Ascending aorta (tissue), 2 donors: ENCODE measurements around the gene SOAT1. TPM values are rescaled to one million over a fixed set of nuclear protein-coding genes. Genes with fewer than 3 reads are reported as not detected.
"Not testable (repeated sequence)": the region's sequence is repeated elsewhere in the genome, so short reads cannot be mapped to it uniquely, and the experiment has no call there.

Source experiments
- DNase-seq, 2 donors: peaks; one replicate each; pipeline ENCODE4 v3.0.0-alpha.2; 2019; ENCODE audit warnings: low spot score in 2 of 2
- H3K27ac ChIP-seq, 2 donors: fragments of 200-600 bp; sonication (generic); one replicate each; pipeline ENCODE4 v1.5.1; 2016 to 2017; ENCODE audit warnings: mild to moderate bottlenecking in 1 of 2
- H3K27me3 ChIP-seq: fragments of 200-600 bp; sonication (generic); one replicate; pipeline ENCODE4 v1.5.1; 2017
- H3K36me3 ChIP-seq, 2 donors: fragments of 200-600 bp; sonication (generic); one replicate each; pipeline ENCODE4 v1.5.1; 2016
- H3K4me1 ChIP-seq, 2 donors: fragments of 200-600 bp; sonication (generic); one replicate each; pipeline ENCODE4 v1.5.1; 2016 to 2017; ENCODE audit warnings: mild to moderate bottlenecking in 1 of 2
- H3K4me3 ChIP-seq, 2 donors: fragments of 200-600 bp; sonication (generic); one replicate each; pipeline ENCODE4 v1.5.1; 2016 to 2017; ENCODE audit warnings: mild to moderate bottlenecking in 1 of 2
- H3K9me3 ChIP-seq, 2 donors: fragments of 200-600 bp; sonication (generic); one replicate each; pipeline ENCODE4 v1.5.1; 2016
- intact Hi-C: fragments of 100-400 bp; cut with DNase I; formaldehyde crosslinking; loops from one replicate; pipeline ENCODE4 v1.15.1; 2023
- total RNA-seq: library from RNA; depleted of rRNA; stranded (reverse); fragments of >200 nt; gene quantifications from one replicate; pipeline ENCODE4 v1.1.0, GENCODE V29; 2016
- TF ChIP-seq, protein P1 (sequence below), 3 experiments: fragments of 200-600 bp in 2 of 3; fragments of 450-650 bp in 1 of 3; sonication (generic) in 2 of 3; IDR thresholded peaks; one replicate each; pipeline ENCODE4 v1.5.1; 2016 to 2019; ENCODE audit warnings: antibody characterized with exemption in 3 of 3, mild to moderate bottlenecking in 1 of 3, moderate library complexity in 1 of 3

SOAT1 gene
- total RNA-seq, 1 donor from 2014 or later: 10.6 TPM

DNA sequence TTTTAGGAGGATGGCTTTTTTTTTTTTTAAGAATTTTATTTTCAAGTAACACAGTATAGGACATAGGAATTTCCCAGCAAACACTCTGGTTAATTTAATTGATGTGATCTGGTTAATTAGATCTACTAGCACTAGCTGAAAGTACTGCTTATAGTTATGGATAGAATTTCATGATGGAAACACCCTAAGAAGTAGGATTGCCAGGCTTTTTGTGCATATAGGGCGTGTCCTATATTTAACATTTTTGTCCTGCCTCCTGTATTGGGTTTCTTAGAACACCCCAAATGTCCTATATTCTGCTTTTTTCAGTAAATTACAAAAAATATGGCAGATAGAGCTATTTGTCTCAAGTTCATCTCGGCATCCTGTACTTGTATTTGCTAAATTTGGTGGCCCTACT lies 58.6 kb downstream of the SOAT1 start:
- no peak for DNase-seq
- Histone ChIP-seq H3K36me3 (peaks cover 14 to 16% of the 10 kb centered on the region in 2 donors), H3K27me3 (no peaks in the 10 kb centered on the region), H3K9me3 (no peaks in the 10 kb centered on the region), H3K27ac (no peak overlapping the region), H3K4me3 (no peak overlapping the region), H3K4me1 (peaks cover 0 to 9% of the 10 kb centered on the region in 2 donors)
- intact Hi-C loops: loop anchor here (2.0 kb wide), 1 partner anchor 15 kb away; no protein-coding TSS in a partner anchor
- TF ChIP-seq, protein P1, sequence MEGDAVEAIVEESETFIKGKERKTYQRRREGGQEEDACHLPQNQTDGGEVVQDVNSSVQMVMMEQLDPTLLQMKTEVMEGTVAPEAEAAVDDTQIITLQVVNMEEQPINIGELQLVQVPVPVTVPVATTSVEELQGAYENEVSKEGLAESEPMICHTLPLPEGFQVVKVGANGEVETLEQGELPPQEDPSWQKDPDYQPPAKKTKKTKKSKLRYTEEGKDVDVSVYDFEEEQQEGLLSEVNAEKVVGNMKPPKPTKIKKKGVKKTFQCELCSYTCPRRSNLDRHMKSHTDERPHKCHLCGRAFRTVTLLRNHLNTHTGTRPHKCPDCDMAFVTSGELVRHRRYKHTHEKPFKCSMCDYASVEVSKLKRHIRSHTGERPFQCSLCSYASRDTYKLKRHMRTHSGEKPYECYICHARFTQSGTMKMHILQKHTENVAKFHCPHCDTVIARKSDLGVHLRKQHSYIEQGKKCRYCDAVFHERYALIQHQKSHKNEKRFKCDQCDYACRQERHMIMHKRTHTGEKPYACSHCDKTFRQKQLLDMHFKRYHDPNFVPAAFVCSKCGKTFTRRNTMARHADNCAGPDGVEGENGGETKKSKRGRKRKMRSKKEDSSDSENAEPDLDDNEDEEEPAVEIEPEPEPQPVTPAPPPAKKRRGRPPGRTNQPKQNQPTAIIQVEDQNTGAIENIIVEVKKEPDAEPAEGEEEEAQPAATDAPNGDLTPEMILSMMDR (IDR thresholded peaks at IDR 0.05): no peak

DNA sequence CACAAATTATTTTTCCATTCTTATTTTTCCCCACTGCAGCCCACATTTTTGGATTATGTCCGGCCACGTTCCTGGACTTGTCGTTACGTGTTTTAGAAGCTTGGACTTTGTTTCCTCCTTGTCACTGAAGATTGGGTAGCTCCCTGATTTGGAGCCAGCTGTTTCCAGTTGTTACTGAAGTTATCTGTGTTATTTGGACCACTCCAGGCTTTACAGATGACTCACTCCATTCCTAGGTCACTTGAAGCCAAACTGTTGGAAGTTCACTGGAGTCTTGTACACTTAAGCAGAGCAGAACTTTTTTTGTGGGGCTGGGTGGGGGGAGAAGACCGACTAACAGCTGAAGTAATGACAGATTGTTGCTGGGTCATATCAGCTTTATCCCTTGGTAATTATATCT lies 59.9 kb downstream of the SOAT1 start:
- Histone ChIP-seq H3K27me3 (no peaks in the 10 kb centered on the region), H3K4me3 (no peak overlapping the region), H3K9me3 (no peaks in the 10 kb centered on the region), H3K4me1 (peaks cover 0 to 9% of the 10 kb centered on the region in 2 donors), H3K36me3 (peaks cover 3 to 16% of the 10 kb centered on the region in 2 donors), H3K27ac (peak overlapping the region; percentile 17 to 47)
- intact Hi-C loops: loop anchor here (2.0 kb wide), 1 partner anchor 13 kb away; no protein-coding TSS in a partner anchor
- TF ChIP-seq, protein P1 (IDR thresholded peaks at IDR 0.05): no peak
- DNase-seq: peak in 1 of 2 donors; percentile 74

DNA sequence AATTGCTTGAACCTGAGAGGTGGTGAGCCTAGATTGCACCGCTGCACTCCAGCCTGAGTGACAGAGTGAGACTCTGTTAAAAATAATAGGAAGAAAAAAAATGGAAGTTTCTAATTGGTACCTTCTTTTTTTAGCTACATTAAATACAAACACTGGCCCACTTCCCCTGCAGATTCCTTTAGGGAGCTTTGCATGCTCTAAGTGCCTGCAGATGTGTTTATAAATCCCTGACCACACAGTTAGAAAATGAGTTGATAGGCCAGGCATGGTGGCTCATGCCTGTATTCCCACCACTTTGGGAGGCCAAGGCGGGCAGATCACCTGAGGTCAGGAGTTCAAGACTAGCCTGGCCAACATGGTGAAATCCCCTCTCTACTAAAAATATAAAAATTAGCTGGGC lies 68.0 kb downstream of the SOAT1 start:
- H3K36me3 ChIP-seq, H3K4me3 ChIP-seq, H3K27ac ChIP-seq, intact Hi-C loops, H3K4me1 ChIP-seq, H3K27me3 ChIP-seq, H3K9me3 ChIP-seq, DNase-seq: not testable (repeated sequence)

DNA sequence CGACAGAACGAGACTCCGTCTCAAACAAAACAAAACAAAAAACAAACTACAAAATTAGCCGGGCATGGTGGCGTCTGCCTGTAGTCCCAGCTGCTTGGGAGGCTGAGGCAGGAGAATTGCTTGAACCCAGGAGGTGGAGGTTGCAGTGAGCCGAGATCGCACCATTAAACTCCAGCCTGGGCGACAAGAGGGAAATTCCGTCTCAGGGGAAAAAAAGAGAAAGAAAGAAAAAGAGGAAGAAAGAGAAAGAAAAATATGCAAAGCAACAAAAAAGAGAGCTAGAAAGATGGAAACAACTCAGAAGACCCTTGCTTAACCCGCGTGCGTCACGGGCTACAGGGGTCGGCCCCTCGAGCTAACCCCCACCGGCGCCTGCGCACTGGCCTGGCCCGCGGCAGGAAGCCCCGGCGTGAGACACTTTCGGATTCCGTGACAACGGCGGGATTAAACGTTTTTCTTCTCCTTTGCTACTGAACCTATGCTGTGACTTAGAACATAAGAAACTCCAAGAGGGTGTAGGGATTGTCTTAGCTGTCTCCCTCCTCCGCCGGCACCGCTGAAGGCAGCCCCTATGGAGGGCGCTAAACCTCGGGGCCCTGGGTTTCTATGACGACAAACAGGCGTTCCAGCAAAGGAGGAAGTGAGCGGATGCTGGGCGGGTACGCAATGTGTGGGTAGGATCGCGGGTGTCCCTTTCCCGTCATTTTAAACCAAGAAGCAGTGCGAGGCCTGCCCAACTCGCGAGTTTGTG lies 71.9 kb downstream of the SOAT1 start, which contains the start of gene AXDND1:
AXDND1 (plus strand) TSS at position 630 of the 751 bp plus-strand sequence. CDS start 539 bp downstream, outside the sequence.
- Histone ChIP-seq H3K27me3 (no peaks in the 10 kb centered on the region), H3K9me3 (no peaks in the 10 kb centered on the region), H3K27ac (peak within 1 kb of the TSS; percentile 84 to 95), H3K4me1 (peaks cover 0 to 6% of the 10 kb centered on the region in 2 donors), H3K4me3 (peak within 1 kb of the TSS; percentile 62 to 70), H3K36me3 (no peaks in the 10 kb centered on the region)
- intact Hi-C loops: loop anchor here (1.0 to 5.0 kb wide), 4 partner anchors 13 to 338 kb away; partner anchors contain the start of genes ABL2 and FAM20B
- TF ChIP-seq, protein P1 (IDR thresholded peaks at IDR 0.05): no peak
- peak; percentile 54 to 93 for DNase-seq

DNA sequence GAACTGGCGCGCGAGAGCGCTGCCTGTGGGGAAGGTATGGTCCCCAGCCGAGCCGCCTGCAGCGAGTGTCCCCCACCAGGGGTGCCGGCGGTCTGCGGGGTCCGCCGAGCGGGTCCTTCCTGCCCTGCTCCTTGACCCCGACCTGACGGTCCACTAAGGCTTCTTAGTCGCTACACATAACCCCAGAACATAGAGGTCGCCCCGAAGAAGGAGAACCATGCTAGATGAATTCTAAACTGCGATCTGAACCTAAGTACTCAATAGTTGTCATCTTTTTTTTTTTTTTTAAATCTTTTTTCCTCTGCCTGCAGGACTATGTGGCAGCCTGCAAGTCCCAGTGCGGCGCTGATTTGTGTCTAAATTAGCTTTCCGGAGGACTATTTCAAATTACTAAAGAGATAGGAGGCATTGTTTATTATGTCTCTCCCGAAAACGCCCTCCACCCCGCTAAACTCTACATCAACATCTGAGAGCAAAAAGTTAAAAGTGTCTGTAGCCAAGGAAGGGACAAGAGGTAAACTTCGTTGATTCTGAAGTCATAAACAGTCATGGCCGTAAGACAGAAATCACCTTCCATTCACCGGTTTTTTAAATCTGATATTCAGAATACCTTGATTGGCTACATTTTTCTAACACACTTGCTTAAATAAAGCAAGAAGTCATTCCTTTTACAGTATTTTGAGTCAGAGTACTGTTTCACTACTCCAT lies 72.7 kb downstream of the SOAT1 start:
- intact Hi-C loops: loop anchor here (2.0 to 5.0 kb wide), 3 partner anchors 13 to 339 kb away; partner anchors contain the start of genes ABL2 and FAM20B
- peak overlapping the region; percentile 62 to 70 for H3K4me3 ChIP-seq
- peak overlapping the region; percentile 84 to 95 for H3K27ac ChIP-seq
- H3K9me3 ChIP-seq: no peaks in the 10 kb centered on the region
- no peak for DNase-seq
- TF ChIP-seq, protein P1 (IDR thresholded peaks at IDR 0.05): no peak
- H3K36me3 ChIP-seq: no peaks in the 10 kb centered on the region
- H3K4me1 ChIP-seq: peaks cover 0 to 6% of the 10 kb centered on the region in 2 donors
- no peaks in the 10 kb centered on the region for H3K27me3 ChIP-seq
